PC-9 (cell line): ENCODE data around the gene GAGE1. TPM values are rescaled to one million over a fixed set of nuclear protein-coding genes. Genes with fewer than 3 reads are reported as not detected.

Experiments used
- BruUV-seq: library from RNA; stranded (reverse); fragments of 400-500 nt; replicated peaks from 2 replicates; lab custom pipeline; 2021; lab: Mats Ljungman, UMichigan
- CTCF ChIA-PET: fragments of 300-600 bp; sonication (Branson Sonifier 250); formaldehyde crosslinking; loops from one replicate; lab custom pipeline; 2022; ENCODE audit warnings: antibody characterized with exemption; lab: Charles Lee
- POLR2A ChIA-PET: fragments of 300-600 bp; sonication (Branson Sonifier 250); formaldehyde crosslinking; loops from one replicate; lab custom pipeline; 2022; ENCODE audit warnings: antibody characterized with exemption; ENCODE audit not compliant: unreplicated experiment; lab: Charles Lee
- DNase-seq, 2 experiments: peaks; one replicate each; pipeline versions ENCODE4 v3.0.0 to v3.0.0-alpha.2; 2015 to 2022; ENCODE audit warnings: mixed read lengths in 1 of 2
- H2AFZ ChIP-seq: fragments of 200-600 bp; sonication (generic); 2 replicates; pipeline ENCODE4 v1.8.1; 2017; ENCODE audit warnings: antibody characterized with exemption
- H3F3A ChIP-seq: fragments of 200-600 bp; sonication (generic); 2 replicates; pipeline ENCODE4 v1.8.1; 2017; ENCODE audit warnings: antibody characterized with exemption, mild to moderate bottlenecking, low read depth; ENCODE audit not compliant: insufficient read depth
- H3K27ac ChIP-seq: fragments of 200-600 bp; sonication (generic); 2 replicates; pipeline ENCODE4 v1.6.1; 2016; ENCODE audit warnings: mixed run types
- H3K27me3 ChIP-seq: fragments of 200-600 bp; sonication (generic); 2 replicates; pipeline ENCODE4 v1.6.1; 2016; ENCODE audit warnings: low read depth, mixed run types; ENCODE audit not compliant: insufficient read depth
- H3K36me3 ChIP-seq: fragments of 200-600 bp; sonication (generic); 2 replicates; pipeline ENCODE4 v1.6.1; 2016; ENCODE audit warnings: low read depth, mixed run types
- H3K4me1 ChIP-seq: fragments of 200-600 bp; sonication (generic); replicated peaks from 2 replicates; pipeline ENCODE4 v1.6.1; 2016; ENCODE audit warnings: mixed run types; ENCODE audit not compliant: insufficient read depth
- H3K4me2 ChIP-seq: fragments of 200-600 bp; sonication (generic); 2 replicates; pipeline ENCODE4 v1.6.1; 2017; ENCODE audit warnings: mixed run types
- H3K4me3 ChIP-seq: fragments of 200-600 bp; sonication (generic); 2 replicates; pipeline ENCODE4 v1.6.1; 2016; ENCODE audit warnings: mixed run types
- H3K79me2 ChIP-seq: fragments of 200-600 bp; sonication (generic); 2 replicates; pipeline ENCODE4 v1.6.1; 2017; ENCODE audit warnings: low read depth, mixed run types
- H3K9me2 ChIP-seq: fragments of 200-600 bp; sonication (generic); 2 replicates; pipeline ENCODE4 v1.8.1; 2017; ENCODE audit warnings: mild to moderate bottlenecking; ENCODE audit not compliant: insufficient read depth
- H3K9me3 ChIP-seq: fragments of 200-600 bp; sonication (generic); 2 replicates; pipeline ENCODE4 v1.8.1; 2016; ENCODE audit warnings: low read depth; ENCODE audit not compliant: insufficient read depth
- H4K20me1 ChIP-seq: fragments of 200-600 bp; sonication (generic); 2 replicates; pipeline ENCODE4 v1.8.1; 2017; ENCODE audit not compliant: insufficient read depth
- EZH2 ChIP-seq: fragments of 200-600 bp; sonication (generic); IDR thresholded peaks from 2 replicates; pipeline ENCODE4 v1.8.0; 2017; ENCODE audit warnings: antibody characterized with exemption, low read depth
- intact Hi-C: fragments of 100-400 bp; cut with micrococcal nuclease; formaldehyde crosslinking; loops from one replicate; pipeline ENCODE4 v1.10.0; 2022; ENCODE audit not compliant: unreplicated experiment
- total RNA-seq: library from RNA; stranded (reverse); gene quantifications from 2 replicates; pipeline ENCODE4 v1.2.3, GENCODE V29; 2021
- TF ChIP-seq, protein P1 (sequence below): fragments of 200-600 bp; sonication (generic); conservative IDR thresholded peaks from 2 replicates; pipeline ENCODE4 v1.6.1; 2017; ENCODE audit warnings: mixed run types, antibody characterized with exemption, mild to moderate bottlenecking, moderate library complexity

GAGE1 gene
- total RNA-seq, 1 experiment from 2014 or later: not detected

GRCh38 chrX:49656533-49656932, 57.7 kb downstream of the GAGE1 start:
- no TSS peak for BruUV-seq
- no peaks in the 10 kb centered on the region for H3K36me3 ChIP-seq

More at GRCh38 chrX:49656533-49656932, 57.7 kb downstream of the GAGE1 start:
- Histone ChIP-seq H3K27me3 (no peaks in the 10 kb centered on the region), H3K4me2 (no peak overlapping the region), H3K9me3 (no peaks in the 10 kb centered on the region), H3K4me3 (no peak overlapping the region), H2AFZ (no peak overlapping the region), H3K27ac (no peak overlapping the region), H3F3A (no peaks in the 10 kb centered on the region), H4K20me1 (no peaks in the 10 kb centered on the region), H3K9me2 (no peaks in the 10 kb centered on the region), H3K4me1 (no peaks in the 10 kb centered on the region), H3K79me2 (no peaks in the 10 kb centered on the region)
- TF ChIP-seq, protein P1, sequence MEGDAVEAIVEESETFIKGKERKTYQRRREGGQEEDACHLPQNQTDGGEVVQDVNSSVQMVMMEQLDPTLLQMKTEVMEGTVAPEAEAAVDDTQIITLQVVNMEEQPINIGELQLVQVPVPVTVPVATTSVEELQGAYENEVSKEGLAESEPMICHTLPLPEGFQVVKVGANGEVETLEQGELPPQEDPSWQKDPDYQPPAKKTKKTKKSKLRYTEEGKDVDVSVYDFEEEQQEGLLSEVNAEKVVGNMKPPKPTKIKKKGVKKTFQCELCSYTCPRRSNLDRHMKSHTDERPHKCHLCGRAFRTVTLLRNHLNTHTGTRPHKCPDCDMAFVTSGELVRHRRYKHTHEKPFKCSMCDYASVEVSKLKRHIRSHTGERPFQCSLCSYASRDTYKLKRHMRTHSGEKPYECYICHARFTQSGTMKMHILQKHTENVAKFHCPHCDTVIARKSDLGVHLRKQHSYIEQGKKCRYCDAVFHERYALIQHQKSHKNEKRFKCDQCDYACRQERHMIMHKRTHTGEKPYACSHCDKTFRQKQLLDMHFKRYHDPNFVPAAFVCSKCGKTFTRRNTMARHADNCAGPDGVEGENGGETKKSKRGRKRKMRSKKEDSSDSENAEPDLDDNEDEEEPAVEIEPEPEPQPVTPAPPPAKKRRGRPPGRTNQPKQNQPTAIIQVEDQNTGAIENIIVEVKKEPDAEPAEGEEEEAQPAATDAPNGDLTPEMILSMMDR: no peak
- no peak for TF ChIP-seq EZH2
- no peak for DNase-seq
- ChIA-PET CTCF (no interaction called here), POLR2A (no interaction called here)
- intact Hi-C loops: no loop called here

Other genes starting within 250 kb of the GAGE1 start
- not detected in 2 replicates for gene GAGE12C, start 66.8 kb upstream of the GAGE1 start, total RNA-seq
- gene GAGE12D, start 57.3 kb upstream of the GAGE1 start, total RNA-seq: not detected in 2 replicates
- gene GAGE12E, start 47.7 kb upstream of the GAGE1 start, total RNA-seq: not detected in 2 replicates
- not detected in 2 replicates for gene GAGE12F, start 38.2 kb upstream of the GAGE1 start, total RNA-seq
- gene GAGE12G, start 28.6 kb upstream of the GAGE1 start, total RNA-seq: not detected in 2 replicates
- not detected in 2 replicates for gene GAGE12H, start 19.1 kb upstream of the GAGE1 start, total RNA-seq
- gene GAGE2A, start 9.5 kb upstream of the GAGE1 start, total RNA-seq: not detected in 2 replicates
- not detected in 2 replicates for gene PAGE1, start 97.0 kb downstream of the GAGE1 start, total RNA-seq
- gene PAGE4, start 230.3 kb downstream of the GAGE1 start, total RNA-seq: not detected in 2 replicates